Subcutaneous adipose tissue (tissue), 4 donors: ENCODE results near the gene LPA. TPM values are rescaled to one million over a fixed set of nuclear protein-coding genes. Genes with fewer than 3 reads are reported as not detected.
"Not testable (repeated sequence)": the region's sequence is repeated elsewhere in the genome, so short reads cannot be mapped to it uniquely, and the experiment has no call there.

Experiments
- CTCF ChIP-seq: fragments of 450-650 bp; IDR thresholded peaks from one replicate; pipeline ENCODE4 v1.5.1; 2016; ENCODE audit warnings: low read depth, mild to moderate bottlenecking, control low read depth, antibody characterized with exemption, moderate library complexity
- total RNA-seq, 4 donors: library from RNA; depleted of rRNA; stranded (reverse); fragments of >200 nt; gene quantifications; one replicate each; pipeline ENCODE4 v1.1.0, GENCODE V29; 2016

LPA gene
- not detected for total RNA-seq

GRCh38 chr6:160664198-160664597 is at the start of gene LPA:
Gene LPA, minus strand, starts transcription at chr6:160664275. Its CDS starts 61 bp downstream, at chr6:160664214.
- not testable (repeated sequence) for TF ChIP-seq CTCF

GRCh38 chr6:160701918-160702680 is 38.0 kb upstream of the LPA start, which contains the start of gene PLG:
Gene PLG, plus strand, starts transcription at chr6:160702244. Its CDS starts 61 bp downstream, at chr6:160702305.
- not testable (repeated sequence) for TF ChIP-seq CTCF

GRCh38 chr6:160697826-160698225 is 33.8 kb upstream of the LPA start:
- no peak for TF ChIP-seq CTCF

- TF ChIP-seq CTCF: no peak
Observed at GRCh38 chr6:160692369-160692959, 28.4 kb upstream of the LPA start.

- no peak for TF ChIP-seq CTCF
Observed at GRCh38 chr6:160691617-160692016, 27.5 kb upstream of the LPA start.

GRCh38 chr6:160690458-160690857 is 26.4 kb upstream of the LPA start:
- no peak for TF ChIP-seq CTCF

- no peak for TF ChIP-seq CTCF
Observed at GRCh38 chr6:160685762-160686450, 21.8 kb upstream of the LPA start.
